ENCODE data around the gene SLC46A3.
"Not testable (repeated sequence)": the region's sequence is repeated elsewhere in the genome, so short reads cannot be mapped to it uniquely, and the experiment has no call there.

SLC46A3 gene, protein sequence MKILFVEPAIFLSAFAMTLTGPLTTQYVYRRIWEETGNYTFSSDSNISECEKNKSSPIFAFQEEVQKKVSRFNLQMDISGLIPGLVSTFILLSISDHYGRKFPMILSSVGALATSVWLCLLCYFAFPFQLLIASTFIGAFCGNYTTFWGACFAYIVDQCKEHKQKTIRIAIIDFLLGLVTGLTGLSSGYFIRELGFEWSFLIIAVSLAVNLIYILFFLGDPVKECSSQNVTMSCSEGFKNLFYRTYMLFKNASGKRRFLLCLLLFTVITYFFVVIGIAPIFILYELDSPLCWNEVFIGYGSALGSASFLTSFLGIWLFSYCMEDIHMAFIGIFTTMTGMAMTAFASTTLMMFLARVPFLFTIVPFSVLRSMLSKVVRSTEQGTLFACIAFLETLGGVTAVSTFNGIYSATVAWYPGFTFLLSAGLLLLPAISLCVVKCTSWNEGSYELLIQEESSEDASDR

DNA sequence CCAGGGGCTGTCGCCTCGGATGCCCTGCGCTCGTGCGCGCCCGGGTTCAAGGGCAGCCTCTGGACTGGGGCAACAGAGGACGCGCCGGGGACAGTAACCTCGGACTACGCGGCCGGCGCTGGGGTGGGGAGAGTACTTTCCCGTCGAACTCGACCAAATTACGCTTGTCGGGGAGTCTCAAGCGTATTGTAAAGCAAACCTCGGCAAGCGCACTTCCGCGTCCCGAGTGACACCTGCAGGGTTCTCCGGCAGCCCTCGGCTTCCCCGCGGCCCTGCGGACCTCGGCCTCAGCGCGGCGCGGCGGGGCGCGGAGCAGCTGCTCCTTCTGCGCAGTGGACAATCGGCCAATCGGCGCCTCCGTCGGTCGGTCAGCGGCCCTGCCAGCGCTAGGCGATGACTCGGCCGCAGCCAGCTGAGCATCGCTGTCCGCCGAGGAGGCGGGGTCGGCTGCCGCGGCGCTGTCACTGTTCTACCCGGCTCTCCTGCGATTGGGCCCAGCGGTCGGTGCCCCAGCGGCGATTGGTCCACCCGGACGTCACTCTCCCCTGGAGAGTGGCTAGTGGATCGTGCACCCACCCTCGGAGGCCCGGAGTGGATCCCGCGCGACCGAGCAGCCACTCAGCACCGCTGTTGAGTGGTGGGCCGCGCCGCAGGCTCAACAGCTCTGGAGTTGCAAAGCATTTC lies at the start of gene SLC46A3:
SLC46A3 (minus strand) TSS at position 428 of the 684 bp plus-strand sequence. CDS start 972 bp downstream, outside the sequence.
- DNase-seq (ENCODE audit: low spot score) (peak; percentile 88), FAIRE-seq (no peak)

DNA sequence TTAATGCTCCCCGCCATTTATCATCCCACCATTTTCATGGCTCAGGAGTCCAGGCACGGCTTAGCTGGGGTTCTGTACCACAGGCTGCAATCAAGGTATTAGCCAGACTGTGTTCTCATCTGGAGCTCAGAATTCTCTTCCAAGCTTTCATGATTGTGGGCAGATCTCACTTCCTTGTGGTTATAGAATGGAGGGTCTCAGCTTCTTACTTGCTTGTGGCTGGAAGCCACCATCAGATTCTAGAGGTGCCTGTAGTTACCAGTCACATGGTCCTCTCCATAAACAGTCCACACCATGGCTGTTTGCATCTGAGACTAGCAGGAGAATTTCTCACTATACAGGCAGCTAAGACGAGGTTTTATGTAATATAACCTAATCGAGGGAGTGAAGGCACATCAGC lies 45.1 kb upstream of the SLC46A3 start:
- FAIRE-seq: no peak
- no peak for DNase-seq (ENCODE audit: low spot score)

DNA sequence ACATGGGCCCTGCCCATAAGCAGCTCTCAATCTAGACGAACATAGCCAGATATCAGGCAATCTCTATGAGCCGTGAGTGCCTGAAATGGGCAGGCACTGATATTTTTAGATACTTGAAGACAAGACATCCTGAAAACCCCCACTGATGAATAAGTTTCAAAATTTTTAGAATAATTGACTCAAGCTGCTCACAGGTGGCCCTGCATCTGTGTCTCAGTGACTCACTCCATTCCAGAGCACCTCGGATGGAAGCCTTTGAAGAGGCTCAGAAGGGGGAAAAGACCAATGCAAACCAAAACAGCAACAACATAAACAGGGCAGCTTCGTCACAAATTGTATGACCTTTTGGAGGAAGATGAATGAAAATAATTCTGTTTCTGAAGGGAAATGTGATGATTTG lies 42.8 kb upstream of the SLC46A3 start:
- FAIRE-seq (no peak), DNase-seq (ENCODE audit: low spot score) (no peak)

DNA sequence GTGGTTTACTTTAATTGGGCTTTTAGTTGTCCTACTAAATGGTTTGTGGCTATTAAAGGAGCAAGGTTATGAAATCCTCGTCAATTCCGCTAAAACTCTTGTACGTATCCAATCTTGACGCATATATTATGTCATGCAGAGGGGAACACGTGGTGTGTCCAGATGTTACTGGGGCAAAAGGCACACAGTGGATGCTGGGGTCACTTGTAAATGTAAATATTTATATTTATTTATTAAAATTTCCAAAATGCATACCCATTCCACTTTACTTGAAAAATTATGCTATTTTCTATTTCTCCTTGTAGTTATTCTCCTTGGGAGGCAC lies 36.7 kb upstream of the SLC46A3 start:
- no peak for DNase-seq (ENCODE audit: low spot score)
- FAIRE-seq: no peak

DNA sequence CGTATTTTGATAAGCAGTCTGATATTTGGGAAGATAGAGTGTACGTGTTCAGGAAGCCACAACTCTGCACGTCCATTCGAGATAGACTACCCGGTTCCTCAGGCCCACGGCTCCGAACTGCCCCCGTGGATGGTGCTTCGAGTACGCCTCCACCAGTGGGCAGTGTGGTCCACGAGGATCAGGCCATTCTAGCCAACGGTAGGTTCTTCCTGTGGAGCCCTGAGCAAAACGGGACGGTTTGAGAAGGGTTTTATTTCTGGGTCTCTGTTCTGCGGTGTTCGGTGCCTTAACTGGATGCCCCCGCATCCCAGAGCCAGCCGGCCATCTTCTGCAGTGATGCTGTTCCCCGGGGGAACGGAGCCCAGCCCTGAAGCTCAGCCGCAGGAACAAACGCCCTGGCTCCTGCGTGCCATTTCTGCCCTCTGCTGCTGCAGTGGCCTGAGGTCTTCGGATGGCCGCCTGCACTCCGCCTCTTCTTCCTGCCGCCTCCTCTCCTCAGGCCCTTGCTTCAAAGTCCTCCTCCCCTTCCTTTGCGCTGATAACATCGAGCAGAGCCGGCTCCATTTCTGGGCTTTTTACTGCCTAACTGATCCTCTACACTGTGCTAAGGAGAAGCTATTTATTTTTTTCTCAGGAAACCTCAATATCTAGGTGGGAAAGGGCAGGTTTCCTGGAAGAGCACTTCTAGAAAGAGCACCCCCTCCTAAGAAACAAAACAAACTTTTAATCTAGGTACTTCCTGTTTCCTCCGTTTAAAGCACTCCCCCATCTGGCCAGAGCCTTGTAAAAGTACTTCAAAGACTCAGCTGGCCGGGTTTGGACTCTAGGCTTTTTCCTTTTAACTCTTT lies 36.2 kb upstream of the SLC46A3 start:
- no peak for FAIRE-seq

DNA sequence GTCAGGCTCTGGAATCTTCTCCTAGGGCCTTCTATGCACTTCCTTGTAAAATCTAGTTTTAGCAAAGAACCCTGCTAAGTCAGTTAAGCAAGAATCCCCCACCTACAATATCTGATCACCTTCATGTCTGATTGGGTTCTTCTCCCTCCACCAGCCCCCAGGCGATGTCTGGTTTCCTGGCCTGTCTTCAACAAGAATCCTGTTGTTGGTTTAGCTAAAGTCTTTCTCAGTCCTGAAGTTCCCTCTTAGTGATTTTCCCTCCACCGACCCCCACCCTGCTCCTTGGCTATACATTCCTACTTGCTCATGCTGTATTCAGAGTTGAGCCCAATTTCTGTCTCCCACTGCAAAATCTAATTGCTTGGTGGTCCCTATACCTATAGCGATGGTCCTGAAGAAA lies 35.2 kb upstream of the SLC46A3 start:
- FAIRE-seq (no peak), DNase-seq (ENCODE audit: low spot score) (no peak)

More for the DNA sequence above, 36.2 kb upstream of the SLC46A3 start:
- no peak for DNase-seq (ENCODE audit: low spot score)

DNA sequence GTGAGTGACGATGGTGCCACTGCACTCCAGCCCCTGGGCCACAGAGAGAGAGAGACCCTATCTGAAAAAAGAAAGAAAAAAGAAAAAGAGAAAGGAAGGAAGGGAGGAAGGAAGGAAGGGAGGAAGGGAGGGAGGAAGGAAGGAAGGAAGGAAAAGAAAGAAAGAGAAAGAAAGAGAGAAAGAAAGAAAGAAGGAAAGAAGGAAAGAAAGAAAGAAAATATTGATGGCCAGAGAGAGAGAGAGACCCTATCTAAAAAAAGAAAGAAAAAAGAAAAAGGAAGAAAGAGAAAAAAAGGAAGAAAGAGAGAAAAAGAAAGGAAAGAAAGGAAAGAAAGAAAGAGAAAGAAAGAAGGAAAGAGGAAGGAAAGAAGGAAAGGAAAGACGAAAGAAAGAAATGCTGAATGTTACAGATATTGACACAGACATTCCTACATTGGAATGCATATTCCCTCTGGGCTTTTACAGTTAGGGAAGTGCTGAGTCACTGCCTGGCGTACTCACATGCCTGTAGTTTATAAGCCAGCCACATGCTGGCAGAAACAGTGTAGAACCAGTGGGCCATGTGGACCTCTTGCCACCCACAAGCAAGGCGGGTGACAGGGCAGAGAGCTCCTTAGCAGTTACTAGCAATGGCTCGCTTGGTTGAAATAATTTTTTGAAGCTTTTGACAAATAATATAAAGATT lies 34.6 kb upstream of the SLC46A3 start:
- peak; percentile 85 for FAIRE-seq

DNA sequence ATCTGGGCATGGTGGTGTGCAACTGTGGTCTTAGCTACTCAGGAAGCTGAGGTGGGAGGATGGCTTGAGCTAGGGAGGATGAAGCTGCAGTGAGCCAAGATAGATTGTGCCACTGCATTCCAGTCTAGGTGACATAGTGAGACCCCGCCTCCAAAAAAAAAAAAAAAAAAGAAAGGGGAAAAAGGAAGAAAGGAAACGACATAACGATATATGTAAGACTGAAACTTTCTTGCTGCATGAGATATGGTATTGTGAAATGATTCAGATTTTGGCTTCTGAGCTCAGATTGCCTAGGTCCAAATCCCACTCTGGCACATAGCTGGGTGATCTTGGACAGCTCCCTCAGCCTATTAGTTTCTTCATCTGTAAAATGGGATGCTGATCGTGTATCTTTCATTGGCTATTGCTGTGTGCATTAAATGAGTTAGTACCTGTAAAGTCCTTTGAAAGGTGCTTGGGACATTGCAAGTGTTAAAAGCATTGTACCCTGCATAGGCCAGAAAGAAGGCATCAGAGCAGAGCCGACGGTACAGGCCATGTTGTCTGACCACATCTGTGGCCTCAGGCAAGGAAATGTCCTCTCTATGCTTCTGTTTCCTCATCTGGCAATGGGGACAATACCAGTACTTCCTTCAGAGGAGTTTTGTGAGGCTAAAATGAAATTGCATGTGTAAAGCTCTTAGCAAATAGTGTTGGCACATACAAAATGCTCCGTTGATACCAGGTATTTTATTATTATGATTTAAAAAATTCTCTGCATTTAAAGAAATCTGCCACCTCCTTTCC lies 32.6 kb upstream of the SLC46A3 start:
- DNase-seq (ENCODE audit: low spot score) (no peak), FAIRE-seq (no peak)

More for the DNA sequence above, 34.6 kb upstream of the SLC46A3 start:
- DNase-seq (ENCODE audit: low spot score): peak; percentile 88

DNA sequence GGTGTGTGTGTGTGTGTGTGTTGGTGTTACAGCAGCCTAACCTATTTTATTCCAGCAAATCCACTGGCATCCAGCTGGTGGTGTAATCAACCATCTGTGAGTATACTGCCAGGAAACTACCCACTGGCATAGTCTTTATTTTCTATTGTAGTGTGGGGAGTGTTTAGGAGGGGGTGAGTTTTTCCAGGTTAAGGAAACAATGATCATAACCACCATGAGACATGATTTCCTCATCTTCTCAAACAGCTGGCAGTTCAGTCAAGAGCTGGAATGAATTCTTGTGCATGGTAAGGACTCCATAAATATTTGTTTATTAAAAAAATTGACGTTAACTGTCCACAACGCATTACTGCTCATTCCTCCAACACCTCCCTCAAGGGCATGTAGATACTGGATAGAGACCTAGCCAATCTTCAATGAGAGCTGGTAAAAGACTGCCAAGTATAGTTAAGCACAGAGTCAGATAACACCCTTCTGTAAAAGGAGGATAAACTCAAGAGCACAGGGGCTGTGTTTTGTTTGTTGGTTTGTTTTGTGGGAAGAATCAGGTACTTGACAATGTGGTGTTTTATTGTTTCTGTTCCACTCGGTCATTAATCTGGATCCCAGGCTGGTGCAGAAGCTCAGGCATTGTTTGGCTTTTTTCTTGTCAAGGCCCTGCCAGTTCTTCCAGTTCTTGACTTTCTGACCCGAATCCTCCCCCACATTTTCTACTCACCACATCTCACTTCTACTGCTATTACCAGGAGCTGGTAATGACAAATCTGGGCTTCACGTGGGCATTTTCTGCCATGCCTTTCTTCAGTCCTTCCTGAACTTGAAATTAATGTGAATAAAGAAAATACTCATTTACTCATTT lies 31.6 kb upstream of the SLC46A3 start:
- DNase-seq (ENCODE audit: low spot score) (no peak), FAIRE-seq (no peak)

DNA sequence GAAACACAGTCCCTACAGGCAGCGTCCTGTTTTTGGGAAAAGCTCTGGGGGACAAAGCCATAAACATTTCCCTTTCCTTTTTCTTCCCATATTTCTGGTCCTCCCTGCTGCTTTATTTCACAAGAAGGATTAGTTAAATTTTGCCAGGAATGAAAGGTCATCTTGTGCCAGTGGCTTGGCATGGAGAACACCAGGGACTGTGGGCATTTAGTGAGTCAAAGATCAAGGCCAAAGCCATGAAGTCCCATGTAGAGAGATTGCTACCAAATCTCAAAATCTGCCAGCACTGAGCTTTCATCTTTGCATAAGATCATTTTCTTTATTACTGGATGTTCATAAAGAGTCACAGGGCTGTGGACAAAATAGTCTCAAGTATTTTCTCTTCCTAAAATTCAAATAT lies 29.1 kb upstream of the SLC46A3 start:
- no peak for FAIRE-seq
- DNase-seq (ENCODE audit: low spot score): no peak

DNA sequence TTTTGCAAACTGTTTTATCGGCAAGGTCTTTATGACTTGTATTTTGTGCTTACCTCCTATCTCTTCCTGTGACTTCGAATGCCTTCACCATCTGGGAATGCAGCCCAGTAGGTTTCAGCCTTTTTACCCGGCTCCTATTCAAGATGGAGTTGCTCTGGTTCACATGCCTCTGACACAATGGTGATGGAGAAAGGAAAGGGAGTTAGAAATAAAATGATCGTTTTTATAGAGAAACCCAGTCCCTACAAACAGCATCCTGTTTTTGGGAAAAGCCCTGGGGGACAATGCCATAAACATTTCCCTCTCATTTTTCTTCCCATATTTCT lies 27.5 kb upstream of the SLC46A3 start:
- FAIRE-seq (no peak), DNase-seq (ENCODE audit: low spot score) (no peak)

DNA sequence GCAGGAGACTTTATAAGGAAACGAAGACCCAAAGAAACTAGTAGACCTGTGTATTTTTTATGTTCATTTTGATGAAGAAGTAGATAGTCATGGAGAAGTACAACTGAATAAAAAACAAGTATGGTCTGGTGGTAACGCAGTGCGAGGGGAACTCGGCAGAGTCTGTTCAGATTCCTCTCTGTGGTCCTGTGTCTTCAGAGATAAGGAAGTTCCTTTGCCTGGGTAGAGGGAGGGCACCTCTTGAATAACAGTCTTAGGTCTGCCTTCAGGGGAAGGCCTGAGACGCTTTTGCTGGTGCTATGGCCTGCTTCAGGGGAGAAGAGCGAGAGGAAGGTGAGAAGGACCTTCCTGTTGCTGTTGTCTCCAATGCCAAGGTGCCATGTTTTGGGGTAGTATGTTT lies 25.9 kb upstream of the SLC46A3 start:
- FAIRE-seq (no peak), DNase-seq (ENCODE audit: low spot score) (no peak)

DNA sequence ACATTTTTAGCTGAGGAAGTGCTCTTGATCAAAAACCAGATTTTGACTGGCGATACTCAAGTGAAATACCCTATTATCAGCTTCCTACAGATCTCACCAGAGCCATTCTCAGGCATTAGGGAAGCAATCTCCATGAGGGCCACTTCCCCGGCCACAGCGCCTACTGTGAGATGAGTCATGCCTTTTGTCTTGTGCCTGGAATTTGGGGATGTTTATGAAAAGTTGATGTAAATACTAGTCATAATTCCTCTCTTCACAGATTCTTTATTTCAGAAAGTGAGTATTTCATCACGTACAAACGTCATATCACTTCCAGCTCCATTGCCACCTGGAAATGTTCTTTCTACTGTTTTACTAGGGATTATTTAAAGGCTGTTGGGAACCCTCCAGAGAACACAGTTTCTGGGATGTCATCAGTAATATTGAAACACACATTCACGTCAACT lies 25.3 kb upstream of the SLC46A3 start:
- no peak for FAIRE-seq
- no peak for DNase-seq (ENCODE audit: low spot score)

DNA sequence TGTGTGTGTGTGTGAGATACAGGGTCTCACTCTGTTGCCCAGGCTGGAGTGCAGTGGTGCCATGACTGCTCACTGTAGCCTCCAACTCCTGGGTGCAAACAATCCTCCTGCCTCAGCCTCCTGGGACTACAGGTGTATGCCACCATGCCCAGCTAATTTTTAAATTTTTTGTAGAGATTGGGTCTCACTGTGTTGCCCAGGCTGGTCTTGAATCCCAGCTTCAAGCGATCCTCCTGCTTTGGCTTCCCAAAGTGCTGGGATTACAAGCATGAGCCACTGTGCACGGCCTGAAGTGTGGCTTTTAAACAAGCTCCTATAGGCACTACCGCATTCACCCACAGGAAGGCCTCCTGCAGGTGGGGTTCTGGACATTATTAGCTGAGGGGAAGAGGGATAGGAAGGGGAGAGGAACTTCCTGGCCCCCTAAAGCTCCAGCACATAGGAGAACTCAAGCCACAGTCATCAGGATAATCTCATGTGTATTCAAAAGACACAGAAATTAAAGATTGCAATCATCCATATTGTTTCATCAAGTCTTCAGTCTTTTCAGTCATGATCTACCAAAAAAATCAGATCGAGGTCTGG lies 24.8 kb upstream of the SLC46A3 start:
- no peak for FAIRE-seq
- no peak for DNase-seq (ENCODE audit: low spot score)

DNA sequence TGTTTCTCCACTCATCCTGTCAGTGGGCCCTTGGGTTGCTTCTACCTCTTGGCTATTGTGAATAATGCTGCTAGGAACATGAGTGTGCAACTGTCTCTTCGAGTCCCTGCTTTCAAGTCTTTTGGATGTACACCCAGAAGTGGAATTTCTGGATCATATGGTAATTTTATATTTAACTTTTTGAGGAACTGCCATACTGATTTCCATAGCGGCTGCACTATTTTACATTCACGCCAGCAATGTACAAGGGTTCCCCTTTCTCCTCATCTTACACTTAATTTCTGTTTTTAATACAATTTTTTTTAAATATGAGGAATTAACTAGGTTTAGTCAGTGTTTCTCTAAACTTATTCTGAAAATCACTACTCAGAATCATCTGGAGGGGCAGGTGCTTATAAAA lies 24.2 kb upstream of the SLC46A3 start:
- DNase-seq (ENCODE audit: low spot score) (no peak), FAIRE-seq (no peak)

DNA sequence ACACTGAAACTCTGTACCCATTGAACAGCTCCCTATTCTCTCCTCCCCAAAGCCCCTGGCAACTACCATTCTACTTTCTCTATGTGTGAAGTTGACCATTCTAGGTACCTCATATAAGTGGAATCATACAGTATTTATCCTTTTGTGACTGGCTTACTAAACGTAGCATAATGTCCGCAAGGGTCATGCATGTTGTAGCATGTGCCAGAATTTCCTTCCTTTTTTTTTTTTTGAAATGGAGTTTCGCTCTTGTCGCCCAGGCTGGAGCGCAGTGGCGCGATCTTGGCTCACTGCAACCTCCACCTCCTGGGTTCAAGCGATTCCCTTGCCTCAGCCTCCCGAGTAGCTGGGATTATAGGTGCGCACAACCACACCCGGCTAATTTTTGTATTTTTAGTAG lies 23.7 kb upstream of the SLC46A3 start:
- DNase-seq (ENCODE audit: low spot score); FAIRE-seq: not testable (repeated sequence)

DNA sequence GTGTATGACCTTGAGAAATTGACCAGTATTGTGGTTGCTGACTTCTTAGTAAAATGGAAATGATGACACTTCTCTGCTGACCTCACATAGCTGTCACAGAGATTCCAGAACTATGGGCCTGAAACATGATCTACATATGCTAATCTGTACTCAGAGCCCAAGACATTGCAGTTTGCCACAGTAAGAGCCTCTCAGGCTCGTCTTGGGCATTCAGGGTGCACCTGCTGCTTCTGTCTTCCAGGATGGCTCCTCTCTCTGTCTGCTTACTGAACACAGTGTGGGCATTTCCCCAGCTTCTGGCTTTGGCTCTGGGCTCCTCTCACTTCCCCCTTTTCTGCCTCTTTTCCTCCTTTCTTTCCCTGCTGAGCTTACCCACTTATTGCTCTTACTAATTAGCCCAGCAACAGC lies 22.3 kb upstream of the SLC46A3 start:
- DNase-seq (ENCODE audit: low spot score): no peak
- FAIRE-seq: no peak

DNA sequence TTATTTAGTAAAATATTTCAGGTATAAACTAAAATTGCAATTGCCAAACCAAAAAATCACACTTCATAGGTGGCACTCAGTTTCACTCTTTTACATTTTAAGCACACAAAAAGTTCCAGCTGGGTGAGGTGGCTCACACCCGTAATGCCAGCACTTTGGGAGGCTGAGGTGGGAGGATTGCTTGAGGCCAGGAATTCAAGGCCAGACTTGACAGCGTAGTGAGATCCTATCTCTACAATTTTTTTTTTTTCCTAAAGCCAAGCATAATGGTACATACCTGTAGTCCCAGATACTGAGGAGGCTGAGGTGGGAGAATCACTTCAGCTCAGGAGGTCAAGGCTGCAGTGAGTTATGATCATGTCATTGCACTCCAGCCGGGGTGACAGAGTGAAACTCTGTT lies 20.6 kb upstream of the SLC46A3 start:
- no peak for FAIRE-seq

DNA sequence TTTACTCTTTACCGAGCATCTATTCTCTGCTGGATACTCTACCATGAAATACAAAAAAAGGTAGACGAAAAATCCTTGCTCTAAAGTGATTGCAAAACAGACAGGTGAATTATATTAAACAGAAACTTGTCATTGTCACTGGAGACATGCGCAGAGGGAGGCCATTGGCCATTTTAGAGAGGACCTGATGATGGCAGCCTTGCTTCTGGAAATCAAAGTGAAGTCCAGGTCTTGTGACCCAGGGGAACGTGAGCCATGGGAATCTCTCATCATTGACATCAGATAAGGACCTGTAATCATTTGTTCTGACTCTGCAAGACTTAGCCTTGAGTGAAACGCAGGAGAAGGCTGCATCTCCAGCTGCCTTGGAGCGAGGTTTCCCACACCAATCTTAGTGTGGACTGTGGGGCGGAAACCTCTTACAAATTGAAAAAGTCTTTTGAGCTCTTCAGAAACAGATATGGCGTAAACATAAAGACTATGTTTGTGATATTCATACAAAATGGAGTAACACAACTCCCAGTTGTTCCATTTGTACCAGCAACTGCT lies 16.8 kb upstream of the SLC46A3 start:
- FAIRE-seq: no peak
- no peak for DNase-seq (ENCODE audit: low spot score)

More for the DNA sequence above, 20.6 kb upstream of the SLC46A3 start:
- no peak for DNase-seq (ENCODE audit: low spot score)

All from RCC 7860 (cell line).